ENCODE data around the gene KCNIP4. TPM values are rescaled to one million over a fixed set of nuclear protein-coding genes. Genes with fewer than 3 reads are reported as not detected.

KCNIP4 gene
- total and polyA plus RNA-seq, 10 of the 15 experiments (the other 5 are each of a cell fraction or from before 2014, with no cell fraction given): 0.03 to 0.23 (median 0.13) TPM; not detected in 7

DNA sequence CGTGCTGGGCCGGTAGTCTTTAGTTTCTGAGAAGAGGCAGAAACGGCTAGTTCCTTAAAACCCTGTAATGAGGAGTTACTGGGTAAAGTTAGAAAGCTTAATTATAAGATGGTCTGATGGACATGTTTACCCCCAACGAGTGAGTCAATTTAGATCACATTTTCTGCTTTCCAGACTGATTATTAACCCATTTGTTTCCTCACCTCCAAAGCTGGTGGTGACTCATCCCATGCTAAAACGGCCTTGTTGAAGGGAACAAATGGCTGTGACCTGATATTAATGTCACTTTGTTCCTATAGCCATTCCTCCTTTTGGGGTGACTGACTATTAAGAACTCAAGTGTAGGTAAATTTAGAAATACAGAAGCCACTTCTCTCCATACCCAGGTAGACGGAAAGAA is 232.0 kb downstream of the KCNIP4 start:
- RAD21 ChIA-PET (ENCODE audit: unreplicated experiment): no interaction called here
- TF ChIP-seq TCF7 (IDR thresholded peaks at IDR 0.05; ENCODE audit: borderline replicate concordance): no peak
- TF ChIP-seq PML (IDR thresholded peaks at IDR 0.05; ENCODE audit: low read length): no peak
- TF ChIP-seq RBBP5 (conservative IDR thresholded peaks at IDR 0.05): no peak
- H3K9ac ChIP-seq (ENCODE audit: control insufficient read depth, insufficient read depth, low read length): no peak overlapping the region
- H3K9me3 ChIP-seq (replicated peaks; ENCODE audit: control insufficient read depth, insufficient read depth, low read length): no peaks in the 10 kb centered on the region
- H3K79me2 ChIP-seq (ENCODE audit: control insufficient read depth, insufficient read depth, low read length): no peaks in the 10 kb centered on the region
- in situ Hi-C loops (cut with MboI): no loop called here
- DNase-seq (ENCODE audit: low read depth, low spot score): no peak
- 36% methylated on average over 6 of the region's 6 CpGs for WGBS (ENCODE audit: insufficient coverage, insufficient replicate concordance, low lambda C conversion rate, missing lambda C conversion rate)
- no peak overlapping the region for H3K4me3 ChIP-seq
- no peak for ATAC-seq
- no peaks in the 10 kb centered on the region for H4K20me1 ChIP-seq (ENCODE audit: control insufficient read depth, insufficient read depth)
- H3K4me2 ChIP-seq (ENCODE audit: control insufficient read depth, insufficient read depth): no peak overlapping the region
- intact Hi-C loops (cut with micrococcal nuclease; ENCODE audit: unreplicated experiment): no loop called here
- H3K4me1 ChIP-seq (ENCODE audit: control insufficient read depth, insufficient read depth, low read length): no peaks in the 10 kb centered on the region
- no peak overlapping the region for H2AFZ ChIP-seq (ENCODE audit: control insufficient read depth, low read depth, low read length)
- H3K36me3 ChIP-seq (ENCODE audit: control insufficient read depth in 2 of 2, insufficient read depth in 2 of 2, low read length in 1 of 2): no peaks in the 10 kb centered on the region
- H3K27ac ChIP-seq (ENCODE audit: control insufficient read depth, insufficient read depth): no peak overlapping the region
- no peaks in the 10 kb centered on the region for H3K27me3 ChIP-seq (replicated peaks in 1 of 2; ENCODE audit: control insufficient read depth in 2 of 2, insufficient read depth in 2 of 2, low read length in 1 of 2)
- POLR2A ChIA-PET: no interaction called here
- SMC1A ChIA-PET (ENCODE audit: uncharacterized antibody, unreplicated experiment): no interaction called here
- BruUV-seq (replicated peaks): no TSS peak
- FAIRE-seq: no peak
- CTCF ChIA-PET: no interaction called here

DNA sequence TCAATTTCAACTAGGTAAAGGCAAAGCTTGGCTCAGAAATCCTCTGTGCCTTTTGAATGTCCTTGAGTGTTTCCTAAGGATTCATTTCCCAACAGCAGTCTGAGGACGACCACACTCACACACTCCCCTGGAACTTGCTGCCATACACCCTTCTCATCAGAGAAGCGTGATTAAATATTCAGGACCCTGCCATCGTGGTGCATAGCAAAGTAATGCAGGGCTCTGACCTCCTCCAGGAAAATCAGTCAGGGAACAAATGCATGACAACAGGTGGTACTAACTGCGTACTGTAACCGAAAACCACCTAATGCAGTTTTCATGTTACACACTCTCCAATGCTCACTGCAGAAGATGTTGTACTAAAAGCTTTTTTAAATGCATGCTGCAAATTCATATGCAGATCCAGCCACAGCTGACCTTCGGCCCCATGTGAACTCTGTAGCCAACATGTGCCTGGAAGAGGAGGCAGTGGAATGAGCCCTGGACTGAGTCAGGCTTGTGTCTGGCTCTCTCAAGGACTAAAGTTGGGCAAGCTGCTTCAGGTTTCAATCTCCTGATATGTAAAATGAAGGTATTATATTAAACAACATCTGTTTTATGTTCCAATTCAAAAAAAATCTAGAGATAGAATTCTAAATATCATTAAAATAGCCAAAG is 238.3 kb downstream of the KCNIP4 start:
- 30% methylated on average over 6 of the region's 6 CpGs for WGBS (ENCODE audit: insufficient coverage, insufficient replicate concordance, low lambda C conversion rate, missing lambda C conversion rate)
- H3K9ac ChIP-seq (ENCODE audit: control insufficient read depth, insufficient read depth, low read length): no peak overlapping the region
- H3K27ac ChIP-seq (ENCODE audit: control insufficient read depth, insufficient read depth): no peak overlapping the region
- ChIA-PET SMC1A (ENCODE audit: uncharacterized antibody, unreplicated experiment) (no interaction called here), POLR2A (no interaction called here), CTCF (no interaction called here), RAD21 (ENCODE audit: unreplicated experiment) (no interaction called here)
- FAIRE-seq (no peak), DNase-seq (ENCODE audit: low read depth, low spot score) (no peak), ATAC-seq (no peak)
- in situ Hi-C loops (cut with MboI): no loop called here
- H4K20me1 ChIP-seq (ENCODE audit: control insufficient read depth, insufficient read depth): no peaks in the 10 kb centered on the region
- H3K4me1 ChIP-seq (ENCODE audit: control insufficient read depth, insufficient read depth, low read length): no peaks in the 10 kb centered on the region
- H3K4me3 ChIP-seq: no peak overlapping the region
- H3K79me2 ChIP-seq (ENCODE audit: control insufficient read depth, insufficient read depth, low read length): no peaks in the 10 kb centered on the region
- no peaks in the 10 kb centered on the region for H3K9me3 ChIP-seq (replicated peaks; ENCODE audit: control insufficient read depth, insufficient read depth, low read length)
- intact Hi-C loops (cut with micrococcal nuclease; ENCODE audit: unreplicated experiment): no loop called here
- TF ChIP-seq POLR2AphosphoS5 (IDR thresholded peaks at IDR 0.05; ENCODE audit: low read length) (no peak), MYC (IDR thresholded peaks at IDR 0.05; ENCODE audit: insufficient read depth, insufficient read length, insufficient replicate concordance, low read length, severe bottlenecking) (no peak), DPF2 (IDR thresholded peaks at IDR 0.05) (no peak), TAF1 (IDR thresholded peaks at IDR 0.05; ENCODE audit: borderline replicate concordance, low read depth, low read length) (no peak), ZSCAN29 (IDR thresholded peaks at IDR 0.05) (no peak)
- TF ChIP-seq, protein P1, sequence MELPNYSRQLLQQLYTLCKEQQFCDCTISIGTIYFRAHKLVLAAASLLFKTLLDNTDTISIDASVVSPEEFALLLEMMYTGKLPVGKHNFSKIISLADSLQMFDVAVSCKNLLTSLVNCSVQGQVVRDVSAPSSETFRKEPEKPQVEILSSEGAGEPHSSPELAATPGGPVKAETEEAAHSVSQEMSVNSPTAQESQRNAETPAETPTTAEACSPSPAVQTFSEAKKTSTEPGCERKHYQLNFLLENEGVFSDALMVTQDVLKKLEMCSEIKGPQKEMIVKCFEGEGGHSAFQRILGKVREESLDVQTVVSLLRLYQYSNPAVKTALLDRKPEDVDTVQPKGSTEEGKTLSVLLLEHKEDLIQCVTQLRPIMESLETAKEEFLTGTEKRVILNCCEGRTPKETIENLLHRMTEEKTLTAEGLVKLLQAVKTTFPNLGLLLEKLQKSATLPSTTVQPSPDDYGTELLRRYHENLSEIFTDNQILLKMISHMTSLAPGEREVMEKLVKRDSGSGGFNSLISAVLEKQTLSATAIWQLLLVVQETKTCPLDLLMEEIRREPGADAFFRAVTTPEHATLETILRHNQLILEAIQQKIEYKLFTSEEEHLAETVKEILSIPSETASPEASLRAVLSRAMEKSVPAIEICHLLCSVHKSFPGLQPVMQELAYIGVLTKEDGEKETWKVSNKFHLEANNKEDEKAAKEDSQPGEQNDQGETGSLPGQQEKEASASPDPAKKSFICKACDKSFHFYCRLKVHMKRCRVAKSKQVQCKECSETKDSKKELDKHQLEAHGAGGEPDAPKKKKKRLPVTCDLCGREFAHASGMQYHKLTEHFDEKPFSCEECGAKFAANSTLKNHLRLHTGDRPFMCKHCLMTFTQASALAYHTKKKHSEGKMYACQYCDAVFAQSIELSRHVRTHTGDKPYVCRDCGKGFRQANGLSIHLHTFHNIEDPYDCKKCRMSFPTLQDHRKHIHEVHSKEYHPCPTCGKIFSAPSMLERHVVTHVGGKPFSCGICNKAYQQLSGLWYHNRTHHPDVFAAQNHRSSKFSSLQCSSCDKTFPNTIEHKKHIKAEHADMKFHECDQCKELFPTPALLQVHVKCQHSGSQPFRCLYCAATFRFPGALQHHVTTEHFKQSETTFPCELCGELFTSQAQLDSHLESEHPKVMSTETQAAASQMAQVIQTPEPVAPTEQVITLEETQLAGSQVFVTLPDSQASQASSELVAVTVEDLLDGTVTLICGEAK (IDR thresholded peaks at IDR 0.05; ENCODE audit: borderline replicate concordance): no peak
- no peak overlapping the region for H3K4me2 ChIP-seq (ENCODE audit: control insufficient read depth, insufficient read depth)
- no TSS peak for BruUV-seq (replicated peaks)
- no peak overlapping the region for H2AFZ ChIP-seq (ENCODE audit: control insufficient read depth, low read depth, low read length)
- H3K36me3 ChIP-seq (ENCODE audit: control insufficient read depth in 2 of 2, insufficient read depth in 2 of 2, low read length in 1 of 2): no peaks in the 10 kb centered on the region
- no peaks in the 10 kb centered on the region for H3K27me3 ChIP-seq (replicated peaks in 1 of 2; ENCODE audit: control insufficient read depth in 2 of 2, insufficient read depth in 2 of 2, low read length in 1 of 2)

Measured in GM12878 (cell line).